ENCODE measurements around the gene EMX2.

EMX2 gene

GRCh38 chr10:117541405-117541908 lies 1.1 kb upstream of the EMX2 start:
- in situ Hi-C loops (cut with MboI; ENCODE audit: low pct_unique_long_range_greater_than_20kb, low sequenced_read_pairs) = loop anchor here (25.0 kb wide), 1 partner anchor 696 kb away; no protein-coding TSS in a partner anchor
- DNase-seq = no peak

GRCh38 chr10:117541909-117542705 lies 439 bp upstream of the EMX2 start:
- in situ Hi-C loops (cut with MboI; ENCODE audit: low pct_unique_long_range_greater_than_20kb, low sequenced_read_pairs) = loop anchor here (25.0 kb wide), 1 partner anchor 695 kb away; no protein-coding TSS in a partner anchor
- DNase-seq = no peak

GRCh38 chr10:117543225-117544003 lies 868 bp downstream of the EMX2 start:
- in situ Hi-C loops (cut with MboI; ENCODE audit: low pct_unique_long_range_greater_than_20kb, low sequenced_read_pairs) = loop anchor here (25.0 kb wide), 1 partner anchor 694 kb away; no protein-coding TSS in a partner anchor
- DNase-seq = no peak

- DNase-seq = no peak
- in situ Hi-C loops (cut with MboI; ENCODE audit: low pct_unique_long_range_greater_than_20kb, low sequenced_read_pairs) = loop anchor here (25.0 kb wide), 1 partner anchor 693 kb away; no protein-coding TSS in a partner anchor
Measured at GRCh38 chr10:117544004-117544701, 1.6 kb downstream of the EMX2 start.

GRCh38 chr10:117544711-117545140 lies 2.2 kb downstream of the EMX2 start:
- in situ Hi-C loops (cut with MboI; ENCODE audit: low pct_unique_long_range_greater_than_20kb, low sequenced_read_pairs) = loop anchor here (25.0 kb wide), 1 partner anchor 693 kb away; no protein-coding TSS in a partner anchor
- DNase-seq = no peak

- in situ Hi-C loops (cut with MboI; ENCODE audit: low pct_unique_long_range_greater_than_20kb, low sequenced_read_pairs) = loop anchor here (25.0 kb wide), 1 partner anchor 692 kb away; no protein-coding TSS in a partner anchor
- DNase-seq = no peak
Measured at GRCh38 chr10:117545141-117546019, 2.8 kb downstream of the EMX2 start.

- in situ Hi-C loops (cut with MboI; ENCODE audit: low pct_unique_long_range_greater_than_20kb, low sequenced_read_pairs) = loop anchor here (25.0 kb wide), 1 partner anchor 691 kb away; no protein-coding TSS in a partner anchor
- DNase-seq = no peak
Measured at GRCh38 chr10:117546020-117546580, 3.6 kb downstream of the EMX2 start.

GRCh38 chr10:117546581-117547015 lies 4.1 kb downstream of the EMX2 start:
- in situ Hi-C loops (cut with MboI; ENCODE audit: low pct_unique_long_range_greater_than_20kb, low sequenced_read_pairs) = loop anchor here (25.0 kb wide), 1 partner anchor 691 kb away; no protein-coding TSS in a partner anchor

GRCh38 chr10:117547016-117547715 lies 4.6 kb downstream of the EMX2 start:
- in situ Hi-C loops (cut with MboI; ENCODE audit: low pct_unique_long_range_greater_than_20kb, low sequenced_read_pairs) = loop anchor here (25.0 kb wide), 1 partner anchor 690 kb away; no protein-coding TSS in a partner anchor
- DNase-seq = no peak

More at GRCh38 chr10:117546581-117547015, 4.1 kb downstream of the EMX2 start:
- no peak for DNase-seq

GRCh38 chr10:117547716-117548668 lies 5.4 kb downstream of the EMX2 start:
- in situ Hi-C loops (cut with MboI; ENCODE audit: low pct_unique_long_range_greater_than_20kb, low sequenced_read_pairs) = loop anchor here (25.0 kb wide), 1 partner anchor 689 kb away; no protein-coding TSS in a partner anchor
- DNase-seq = no peak

GRCh38 chr10:117549100-117549585 lies 6.6 kb downstream of the EMX2 start:
- in situ Hi-C loops (cut with MboI; ENCODE audit: low pct_unique_long_range_greater_than_20kb, low sequenced_read_pairs) = loop anchor here (25.0 kb wide), 1 partner anchor 688 kb away; no protein-coding TSS in a partner anchor
- DNase-seq = no peak

GRCh38 chr10:117550076-117550475 lies 7.5 kb downstream of the EMX2 start:
- in situ Hi-C loops (cut with MboI; ENCODE audit: low pct_unique_long_range_greater_than_20kb, low sequenced_read_pairs) = no loop called here
- DNase-seq = no peak

- no peak for DNase-seq
- in situ Hi-C loops (cut with MboI; ENCODE audit: low pct_unique_long_range_greater_than_20kb, low sequenced_read_pairs) = no loop called here
Measured at GRCh38 chr10:117550599-117551329, 8.2 kb downstream of the EMX2 start.

- in situ Hi-C loops (cut with MboI; ENCODE audit: low pct_unique_long_range_greater_than_20kb, low sequenced_read_pairs) = no loop called here
- DNase-seq = no peak
Measured at GRCh38 chr10:117551330-117552155, 9.0 kb downstream of the EMX2 start.
